GM21526 (cell line): ENCODE data around the gene SLC25A2.
"Not testable (repeated sequence)": the region's sequence is repeated elsewhere in the genome, so short reads cannot be mapped to it uniquely, and the experiment has no call there.

ENCODE experiments used
- ATAC-seq: cut with Tn5 transposase; IDR thresholded peaks from one replicate; pipeline ENCODE4 v1.9.1; 2021; ENCODE audit warnings: moderate library complexity; ENCODE audit not compliant: unreplicated experiment, low FRiP score

Gene SLC25A2

DNA sequence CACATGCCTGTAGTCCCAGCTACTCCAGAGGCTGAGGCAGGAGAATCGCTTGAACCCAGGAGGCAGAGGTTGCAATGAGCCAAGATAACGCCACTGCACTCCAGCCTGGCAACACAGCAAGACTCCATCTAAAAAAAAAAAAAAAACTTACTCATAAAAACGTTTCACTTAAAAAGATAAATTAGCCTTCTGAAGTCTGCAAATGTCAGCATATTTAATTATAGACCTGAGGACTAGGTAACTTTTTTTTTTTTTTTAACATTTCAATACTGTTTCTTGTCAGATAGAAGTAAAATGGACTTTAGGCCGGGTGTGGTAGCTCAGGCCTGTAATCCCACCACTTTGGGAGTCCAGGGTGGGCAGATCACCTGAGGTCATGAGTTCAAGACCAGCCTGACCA lies 13.1 kb upstream of the SLC25A2 start:
- ATAC-seq = not testable (repeated sequence)

DNA sequence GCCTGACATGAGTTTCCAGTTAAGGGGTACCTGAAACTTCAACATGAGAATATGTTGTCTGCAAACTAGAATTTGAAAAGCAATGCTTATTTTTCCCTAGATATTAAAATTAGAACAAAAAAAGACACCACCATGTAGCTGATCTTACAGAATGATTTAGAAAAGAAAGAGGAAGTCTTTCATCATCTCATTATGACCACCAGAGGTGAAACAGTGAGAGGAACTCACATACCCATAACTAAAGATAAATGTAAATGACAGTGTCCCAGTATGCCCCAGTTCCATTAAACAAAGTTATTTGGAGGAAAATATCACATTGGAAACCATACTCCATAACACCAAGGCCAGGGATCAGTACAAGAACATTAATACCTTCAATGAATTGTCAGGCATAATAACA lies 9.9 kb upstream of the SLC25A2 start:
- ATAC-seq = no peak

DNA sequence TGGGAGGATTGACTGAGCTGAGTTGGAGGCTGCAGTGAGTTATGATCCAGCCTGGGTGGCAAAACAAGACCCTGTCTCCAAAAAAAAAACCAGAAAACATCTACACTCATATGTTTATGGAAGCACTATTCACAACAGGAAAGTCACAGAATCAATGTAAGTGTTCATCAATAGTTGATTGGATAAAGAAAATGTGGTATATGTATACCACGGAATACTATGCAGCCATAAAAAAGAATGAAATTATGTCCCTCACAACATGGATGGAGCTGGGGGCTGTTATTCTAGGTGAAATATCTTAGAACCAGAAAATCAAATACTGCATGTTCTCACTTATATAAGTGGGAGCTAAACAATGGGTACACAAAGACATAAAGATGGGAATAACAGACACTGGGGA lies 2.8 kb upstream of the SLC25A2 start:
- ATAC-seq = no peak

DNA sequence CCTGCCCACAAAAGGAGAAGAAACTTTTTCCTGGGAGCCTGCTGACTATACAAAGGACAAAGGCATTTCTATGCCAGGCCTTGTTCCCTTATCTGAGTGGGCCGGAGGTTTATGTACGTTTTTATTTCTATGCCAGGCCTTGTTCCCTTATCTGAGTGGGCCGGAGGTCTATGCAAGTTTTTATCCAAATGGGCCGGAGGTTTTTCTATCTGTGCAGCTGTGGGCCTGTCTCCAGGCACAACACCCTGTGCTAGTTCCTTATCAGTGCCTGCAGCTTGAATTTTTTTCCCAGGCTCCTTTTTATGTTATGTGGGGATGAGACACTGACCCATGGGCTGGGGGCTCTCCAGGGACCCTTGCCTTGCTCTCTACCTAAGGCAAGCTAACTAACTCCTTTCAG lies 5.5 kb downstream of the SLC25A2 start:
- ATAC-seq = no peak

DNA sequence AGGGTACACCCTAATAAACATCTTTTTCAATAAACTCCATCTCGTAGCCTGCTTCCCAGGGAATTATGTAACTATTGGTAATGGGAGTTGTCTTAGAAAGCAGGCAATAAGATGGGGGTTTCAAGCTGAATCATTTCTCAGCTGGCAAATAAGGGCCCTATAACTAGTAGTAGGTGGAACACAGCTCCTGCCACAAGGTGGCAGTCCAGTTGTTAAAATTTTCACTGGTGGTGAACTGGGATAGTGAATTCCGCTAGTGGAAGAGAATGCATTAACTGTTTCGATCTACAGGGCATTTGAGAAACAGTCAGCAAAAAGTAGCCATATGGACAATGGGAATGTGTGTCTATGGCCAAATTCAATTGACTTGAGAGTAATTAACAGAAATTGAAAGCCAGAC lies 30.9 kb downstream of the SLC25A2 start:
- no peak for ATAC-seq

DNA sequence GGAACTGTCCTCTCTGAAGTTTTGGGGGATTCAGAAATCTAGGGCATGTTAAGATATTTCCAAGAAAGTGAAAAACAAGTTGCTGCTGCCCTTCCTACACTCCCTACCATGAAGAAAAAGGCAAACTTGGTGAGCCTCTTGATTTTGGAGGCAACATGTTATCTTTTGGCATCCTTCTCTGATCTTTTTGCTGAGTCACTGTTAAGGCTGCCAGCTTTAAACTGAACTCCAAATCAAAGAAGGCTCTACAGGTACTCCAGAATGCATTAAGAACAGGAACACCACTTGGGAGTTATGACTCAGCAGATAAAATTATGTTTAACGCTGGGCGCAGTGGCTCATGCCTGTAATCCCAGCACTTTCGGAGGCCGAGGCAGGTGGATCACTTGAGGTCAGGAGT lies 34.7 kb downstream of the SLC25A2 start:
- no peak for ATAC-seq

DNA sequence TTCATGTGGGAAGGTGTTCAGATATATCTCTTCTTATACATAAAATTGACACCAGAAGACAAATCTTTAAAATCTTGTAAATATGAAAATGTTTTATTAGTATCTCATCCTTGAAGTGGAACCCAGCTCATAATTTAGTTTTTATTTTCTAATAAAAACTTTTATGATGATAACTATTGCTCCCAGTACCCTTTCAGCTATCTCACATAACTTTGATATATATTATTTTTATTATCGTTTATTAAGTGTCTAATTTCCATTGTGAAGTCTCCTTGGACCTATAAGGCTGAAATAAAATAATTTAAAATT lies 42.7 kb downstream of the SLC25A2 start:
- ATAC-seq = no peak

DNA sequence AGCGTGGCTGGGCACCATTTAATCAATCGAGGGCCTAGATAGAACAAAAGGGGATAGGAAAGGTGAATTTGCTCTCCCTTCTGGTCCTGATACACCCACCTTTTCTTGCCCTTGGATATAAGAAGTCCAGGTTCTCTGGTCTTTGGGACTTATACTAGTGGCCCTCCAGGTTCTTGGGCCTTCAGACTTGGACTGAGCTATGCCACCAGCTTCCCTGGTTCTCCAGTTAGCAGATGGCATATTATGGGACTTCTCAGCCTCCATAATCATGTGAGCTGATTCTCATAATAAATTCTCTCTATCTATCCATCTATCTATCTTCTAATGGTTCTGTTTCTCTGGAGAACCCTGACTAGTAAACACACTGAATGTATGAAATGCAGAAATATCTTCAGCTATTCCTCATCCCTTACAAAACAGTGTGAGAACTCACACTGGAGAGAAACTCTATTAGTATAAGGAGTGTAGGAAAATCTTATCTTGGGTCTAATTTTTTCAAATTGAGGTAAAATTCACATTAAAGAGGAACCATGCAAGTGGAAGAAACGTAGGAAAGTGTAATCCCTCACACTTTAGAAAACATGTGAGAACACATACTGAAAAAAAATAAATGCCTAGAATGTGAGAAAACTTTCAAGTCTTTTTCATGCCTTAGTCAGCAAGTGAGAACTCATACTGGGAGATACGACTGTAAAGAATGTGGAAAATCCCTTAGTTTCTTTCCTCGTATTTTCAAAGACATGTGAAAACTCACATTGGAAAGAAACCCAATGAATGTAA lies 43.2 kb downstream of the SLC25A2 start:
- ATAC-seq = no peak

DNA sequence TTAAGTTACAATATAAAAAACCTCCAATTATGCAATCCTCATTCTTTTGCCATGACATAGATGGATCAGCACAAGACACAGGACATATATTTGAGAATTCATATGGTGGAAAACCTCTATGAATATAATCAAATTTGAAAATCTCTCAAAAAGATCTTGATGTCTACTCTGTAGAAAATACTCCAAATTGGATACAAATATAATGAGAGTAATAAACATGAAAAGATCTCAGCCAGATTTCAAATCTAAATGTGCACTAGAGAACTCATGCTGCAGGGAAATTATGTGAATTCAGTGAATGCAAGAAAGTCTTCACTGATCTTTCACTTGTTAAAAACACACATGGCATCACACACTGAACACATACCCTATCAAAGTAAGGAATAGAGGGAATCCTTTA lies 44.9 kb downstream of the SLC25A2 start:
- ATAC-seq = no peak

DNA sequence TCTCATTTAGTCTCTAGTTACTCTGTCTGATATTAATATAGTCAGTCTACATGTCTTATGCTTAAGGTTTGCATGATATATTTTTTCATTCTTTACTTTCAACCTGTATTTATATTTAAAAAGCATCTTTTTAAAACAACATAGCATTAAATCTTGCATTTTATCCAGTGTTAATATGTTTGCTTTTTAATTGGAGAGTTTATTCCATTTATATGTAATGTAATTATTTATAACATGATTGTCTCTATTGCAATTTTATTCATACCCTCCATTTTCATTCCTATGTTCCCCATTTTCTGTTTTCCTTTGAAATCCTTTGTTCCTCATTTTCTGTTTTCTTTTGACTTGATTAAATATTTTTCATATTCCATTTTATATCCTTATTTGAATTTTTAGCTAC lies 45.4 kb downstream of the SLC25A2 start:
- no peak for ATAC-seq
